HG02870 (cell line): Measurements from ENCODE around the gene IKZF2.
"Not testable (repeated sequence)": the region's sequence is repeated elsewhere in the genome, so short reads cannot be mapped to it uniquely, and the experiment has no call there.

Experiments used
- ATAC-seq: cut with Tn5 transposase; IDR thresholded peaks from one replicate; pipeline ENCODE4 v1.9.1; 2021; ENCODE audit warnings: mild to moderate bottlenecking, moderate library complexity; ENCODE audit not compliant: unreplicated experiment

The IKZF2 gene

GRCh38 chr2:213064099-213064498 is 87.3 kb downstream of the IKZF2 start:
- no peak for ATAC-seq

- no peak for ATAC-seq
These were observed 93.4 kb downstream of the IKZF2 start for GRCh38 chr2:213057977-213058376.

- ATAC-seq: no peak
These were observed 105.0 kb downstream of the IKZF2 start for GRCh38 chr2:213046431-213046830.

GRCh38 chr2:213043566-213043965 is 107.8 kb downstream of the IKZF2 start:
- ATAC-seq: no peak

- ATAC-seq: no peak
These were observed 109.2 kb downstream of the IKZF2 start for GRCh38 chr2:213042262-213042661.

- ATAC-seq: no peak
These were observed 114.6 kb downstream of the IKZF2 start for GRCh38 chr2:213036836-213037235.

GRCh38 chr2:213034585-213034984 is 116.8 kb downstream of the IKZF2 start:
- ATAC-seq: no peak

- ATAC-seq: no peak
These were observed 118.8 kb downstream of the IKZF2 start for GRCh38 chr2:213032607-213033006.

- ATAC-seq: peak; percentile 53
These were observed 128.4 kb downstream of the IKZF2 start for GRCh38 chr2:213022987-213023386.

- ATAC-seq: peak; percentile 92
These were observed 129.2 kb downstream of the IKZF2 start for GRCh38 chr2:213021971-213022899.

GRCh38 chr2:213020913-213021312 is 130.5 kb downstream of the IKZF2 start:
- ATAC-seq: not testable (repeated sequence)

GRCh38 chr2:213020268-213020667 is 131.1 kb downstream of the IKZF2 start:
- no peak for ATAC-seq

- ATAC-seq: no peak
These were observed 132.0 kb downstream of the IKZF2 start for GRCh38 chr2:213019368-213019767.

GRCh38 chr2:213018340-213018901 is 133.0 kb downstream of the IKZF2 start:
- ATAC-seq: no peak

- ATAC-seq: no peak
These were observed 134.0 kb downstream of the IKZF2 start for GRCh38 chr2:213017404-213017803.

GRCh38 chr2:213016984-213017351 is 134.4 kb downstream of the IKZF2 start:
- no peak for ATAC-seq

- ATAC-seq: peak; percentile 20
These were observed 135.0 kb downstream of the IKZF2 start for GRCh38 chr2:213016166-213016983.

- peak; percentile 78 for ATAC-seq
These were observed 135.8 kb downstream of the IKZF2 start for GRCh38 chr2:213015387-213016165.

- no peak for ATAC-seq
These were observed 137.4 kb downstream of the IKZF2 start for GRCh38 chr2:213013979-213014378.

- no peak for ATAC-seq
These were observed 139.9 kb downstream of the IKZF2 start for GRCh38 chr2:213011505-213011904.
